Immature natural killer cell (primary cell): ENCODE results near the gene NDUFA8. TPM values are rescaled to one million over a fixed set of nuclear protein-coding genes. Genes with fewer than 3 reads are reported as not detected.

ENCODE experiments used
- DNase-seq, 3 donors: peaks; one replicate each; pipeline ENCODE4 v3.0.0; 2022; ENCODE audit warnings: mixed read lengths in 1 of 3
- H3K27ac Mint-ChIP-seq, 6 donors: one replicate each; pipeline ENCODE4 v1.8.0; 2020; ENCODE audit warnings: mixed read lengths in 6 of 6, mild to moderate bottlenecking in 5 of 6, inconsistent platforms in 4 of 6, moderate library complexity in 3 of 6
- H3K27me3 Mint-ChIP-seq, 3 donors: one replicate each; pipeline ENCODE4 v1.8.0; 2020 to 2021; ENCODE audit warnings: low read depth in 3 of 3, mild to moderate bottlenecking in 3 of 3, mixed read lengths in 3 of 3, moderate library complexity in 3 of 3, inconsistent platforms in 1 of 3
- H3K36me3 Mint-ChIP-seq, 3 donors: one replicate each; pipeline ENCODE4 v1.8.0; 2020; ENCODE audit warnings: mixed read lengths in 3 of 3, inconsistent platforms in 2 of 3, mild to moderate bottlenecking in 2 of 3
- H3K4me1 Mint-ChIP-seq, 2 donors: one replicate each; pipeline ENCODE4 v1.8.0; 2020; ENCODE audit warnings: inconsistent platforms in 2 of 2, mild to moderate bottlenecking in 2 of 2, mixed read lengths in 2 of 2, moderate library complexity in 1 of 2
- H3K4me3 Mint-ChIP-seq, 5 donors: one replicate each; pipeline ENCODE4 v1.8.0; 2020; ENCODE audit warnings: mild to moderate bottlenecking in 5 of 5, mixed read lengths in 5 of 5, inconsistent platforms in 3 of 5, moderate library complexity in 3 of 5
- H3K9me3 Mint-ChIP-seq, 6 donors: one replicate each; pipeline ENCODE4 v1.8.0; 2020; ENCODE audit warnings: mild to moderate bottlenecking in 6 of 6, mixed read lengths in 6 of 6, inconsistent platforms in 4 of 6, moderate library complexity in 3 of 6
- polyA plus RNA-seq, 3 donors: library from polyadenylated mRNA; unstranded; fragments of 300-500 nt; fragmentation: Illumina TruSeq; gene quantifications; one replicate each; pipeline ENCODE4 v1.2.3, GENCODE V29; 2021

The NDUFA8 gene
- polyA plus RNA-seq: 10 to 100 TPM; 67.9 to 89.2 (median 79.3) TPM

- Mint-ChIP-seq H3K27me3 (peaks cover 8 to 12% (median 10%) of the 10 kb centered on the region in 3 donors), H3K4me3 (peak within 1 kb of the TSS; percentile 93 to 99 (median 95)), H3K9me3 (peaks cover 0 to 5% (median under 1%) of the 10 kb centered on the region in 6 donors), H3K4me1 (peaks cover 42 to 53% of the 10 kb centered on the region in 2 donors), H3K36me3 (no peaks in the 10 kb centered on the region), H3K27ac (peak within 1 kb of the TSS; percentile 90 to 97 (median 91))
- DNase-seq: peak; percentile 95 to 96 (median 95)
These were observed at the start of gene NDUFA8, which contains the start of gene MORN5 for GRCh38 chr9:122159026-122159924. Gene NDUFA8, minus strand, starts transcription at chr9:122159779. Its CDS starts 102 bp downstream, at chr9:122159677. Gene MORN5, plus strand, starts transcription at chr9:122159908. Its CDS starts 65 bp downstream, at chr9:122159973.

DNA sequence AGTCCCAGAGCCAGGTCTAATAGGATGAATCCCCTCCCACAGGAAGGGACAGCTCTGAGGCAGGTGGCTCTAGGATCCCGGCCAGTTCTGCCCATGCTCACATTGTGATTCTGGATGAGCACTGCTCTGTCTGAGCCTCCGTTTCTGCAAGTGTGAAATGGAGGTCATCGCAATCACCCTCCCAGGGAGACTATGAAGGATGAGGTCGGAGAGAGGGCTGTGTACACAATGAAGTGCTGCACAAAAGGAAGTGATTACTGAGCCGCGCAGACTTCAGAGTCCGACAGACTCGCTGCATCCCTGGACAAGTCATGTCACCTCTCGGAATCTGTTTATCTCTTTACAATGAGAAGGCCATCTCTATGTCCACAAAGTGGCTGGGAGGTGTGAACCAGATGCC is 47.5 kb upstream of the NDUFA8 start:
- Mint-ChIP-seq H3K36me3 (no peaks in the 10 kb centered on the region), H3K4me1 (no peaks in the 10 kb centered on the region), H3K4me3 (no peak overlapping the region), H3K27ac (no peak overlapping the region), H3K9me3 (no peaks in the 10 kb centered on the region), H3K27me3 (peaks cover 6 to 10% (median 8%) of the 10 kb centered on the region in 3 donors)
- no peak for DNase-seq

DNA sequence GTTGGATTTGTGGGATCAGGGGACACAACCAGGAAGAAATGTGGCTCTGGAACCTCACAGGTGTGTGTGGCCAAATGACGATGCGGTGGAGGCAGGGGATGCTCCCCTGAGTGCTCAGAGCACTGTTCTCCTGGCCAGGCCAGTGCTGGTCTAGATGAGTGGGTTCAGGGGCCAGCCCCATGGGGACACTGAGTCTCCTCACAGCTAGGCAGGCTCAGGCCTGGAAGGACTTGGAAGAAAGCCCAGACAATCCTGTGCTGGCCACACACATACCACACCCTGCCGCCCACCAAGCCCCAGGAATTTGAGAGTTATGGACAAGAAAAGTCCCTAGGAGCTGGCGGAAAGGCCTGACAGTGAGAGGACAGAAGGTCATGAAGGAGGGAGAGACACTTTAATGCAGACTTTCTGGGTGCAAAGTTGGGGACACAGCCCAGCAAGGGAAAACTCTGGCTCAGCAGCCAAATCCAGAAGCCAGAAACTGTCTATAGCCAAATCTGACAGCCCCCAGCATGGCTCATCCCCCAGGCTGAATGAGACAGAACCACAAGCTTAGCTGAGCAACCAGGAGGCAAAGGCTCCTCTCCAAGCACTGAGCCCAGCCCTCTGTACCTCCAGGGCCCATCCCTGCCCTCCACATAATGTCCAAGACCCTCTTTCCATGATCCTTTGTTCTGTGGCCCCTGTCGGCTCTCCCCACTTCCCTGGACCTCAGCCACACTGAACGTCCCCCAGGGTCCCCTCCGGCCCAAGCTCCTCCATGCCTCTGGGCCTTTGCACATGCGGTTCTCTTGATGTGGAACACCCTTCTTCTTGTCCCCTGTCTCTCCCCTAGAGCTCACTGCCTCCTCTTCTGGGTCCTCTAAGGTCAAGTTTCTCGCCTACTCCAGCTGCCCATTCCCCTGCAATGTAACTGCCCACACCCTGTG is 46.8 kb upstream of the NDUFA8 start:
- Mint-ChIP-seq H3K4me3 (no peak overlapping the region), H3K27me3 (peaks cover 5 to 8% (median 8%) of the 10 kb centered on the region in 3 donors), H3K36me3 (no peaks in the 10 kb centered on the region), H3K27ac (no peak overlapping the region), H3K4me1 (no peaks in the 10 kb centered on the region), H3K9me3 (no peaks in the 10 kb centered on the region)
- no peak for DNase-seq

DNA sequence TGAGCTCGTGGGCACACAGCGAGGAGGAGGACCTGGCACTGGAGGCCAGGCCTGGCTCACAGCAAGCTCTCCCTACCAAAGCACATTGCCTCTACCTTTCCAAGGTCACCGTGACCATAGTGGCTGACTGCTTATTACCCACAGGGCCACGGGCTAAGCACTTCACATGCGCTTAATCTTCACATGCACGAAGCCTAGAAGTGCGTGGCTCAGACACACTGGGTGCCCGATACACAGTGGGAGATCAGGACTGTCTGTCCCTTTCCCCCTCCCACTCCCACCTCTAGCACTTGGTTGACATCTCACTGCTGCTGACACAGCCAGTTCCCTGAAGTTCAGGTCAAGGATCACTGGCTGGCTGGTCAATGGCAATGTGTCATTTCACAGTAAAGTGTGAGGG is 45.6 kb upstream of the NDUFA8 start:
- Mint-ChIP-seq H3K27me3 (peaks cover 2 to 8% (median 4%) of the 10 kb centered on the region in 3 donors), H3K27ac (no peak overlapping the region), H3K4me1 (no peaks in the 10 kb centered on the region), H3K9me3 (no peaks in the 10 kb centered on the region), H3K36me3 (no peaks in the 10 kb centered on the region), H3K4me3 (no peak overlapping the region)
- no peak for DNase-seq

GRCh38 chr9:122204491-122204890 is 44.9 kb upstream of the NDUFA8 start:
- no peaks in the 10 kb centered on the region for H3K4me1 Mint-ChIP-seq
- no peaks in the 10 kb centered on the region for H3K9me3 Mint-ChIP-seq
- H3K4me3 Mint-ChIP-seq: no peak overlapping the region
- peaks cover 0 to 8% (median 4%) of the 10 kb centered on the region in 3 donors for H3K27me3 Mint-ChIP-seq
- H3K27ac Mint-ChIP-seq: no peak overlapping the region
- DNase-seq: no peak
- no peaks in the 10 kb centered on the region for H3K36me3 Mint-ChIP-seq

DNA sequence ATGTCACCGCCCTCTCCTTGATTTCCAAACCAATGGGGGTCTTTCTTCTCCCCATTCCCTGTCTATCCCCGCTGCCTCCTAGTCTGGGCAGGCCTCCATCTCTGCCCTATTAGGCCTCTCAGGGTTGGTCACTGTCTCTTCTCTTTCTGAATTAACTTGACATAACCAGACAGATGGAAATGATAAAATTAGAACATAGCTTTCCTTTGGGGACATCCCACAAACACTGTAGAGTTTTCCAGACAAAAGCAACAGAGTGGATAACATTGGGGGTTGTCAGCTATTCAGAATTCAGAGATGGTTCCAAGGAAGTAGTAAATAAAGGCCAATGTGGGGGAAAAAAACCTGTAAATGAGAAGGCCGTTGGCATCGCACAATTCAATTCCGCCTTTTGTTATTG is 44.5 kb upstream of the NDUFA8 start:
- Mint-ChIP-seq H3K4me1 (no peaks in the 10 kb centered on the region), H3K36me3 (no peaks in the 10 kb centered on the region), H3K4me3 (no peak overlapping the region), H3K27ac (no peak overlapping the region), H3K27me3 (peaks cover 0 to 7% (median 4%) of the 10 kb centered on the region in 3 donors), H3K9me3 (no peaks in the 10 kb centered on the region)
- no peak for DNase-seq

DNA sequence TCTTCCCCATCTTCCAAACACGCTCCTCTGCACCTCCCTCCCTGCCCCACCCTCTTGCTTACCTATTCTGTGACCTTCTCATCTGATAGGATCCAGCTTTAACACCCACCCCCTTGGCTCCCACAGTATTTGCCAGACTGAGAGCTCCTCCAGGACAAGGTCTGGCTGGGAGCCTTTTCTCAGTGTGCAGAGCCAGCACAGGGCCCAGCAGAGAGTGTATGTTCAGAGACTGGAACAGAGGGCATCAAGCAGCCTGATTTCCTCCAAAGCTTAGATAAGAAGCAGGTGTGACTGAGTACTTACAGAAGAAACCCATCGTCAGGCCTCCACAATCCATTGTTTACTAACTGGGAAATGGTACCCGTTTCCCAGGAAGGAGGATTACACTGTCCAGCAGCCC is 42.5 kb upstream of the NDUFA8 start:
- no peak overlapping the region for H3K4me3 Mint-ChIP-seq
- no peaks in the 10 kb centered on the region for H3K9me3 Mint-ChIP-seq
- no peak overlapping the region for H3K27ac Mint-ChIP-seq
- no peaks in the 10 kb centered on the region for H3K36me3 Mint-ChIP-seq
- DNase-seq: no peak
- H3K27me3 Mint-ChIP-seq: peaks cover 0 to 3% (median 2%) of the 10 kb centered on the region in 3 donors
- no peaks in the 10 kb centered on the region for H3K4me1 Mint-ChIP-seq

DNA sequence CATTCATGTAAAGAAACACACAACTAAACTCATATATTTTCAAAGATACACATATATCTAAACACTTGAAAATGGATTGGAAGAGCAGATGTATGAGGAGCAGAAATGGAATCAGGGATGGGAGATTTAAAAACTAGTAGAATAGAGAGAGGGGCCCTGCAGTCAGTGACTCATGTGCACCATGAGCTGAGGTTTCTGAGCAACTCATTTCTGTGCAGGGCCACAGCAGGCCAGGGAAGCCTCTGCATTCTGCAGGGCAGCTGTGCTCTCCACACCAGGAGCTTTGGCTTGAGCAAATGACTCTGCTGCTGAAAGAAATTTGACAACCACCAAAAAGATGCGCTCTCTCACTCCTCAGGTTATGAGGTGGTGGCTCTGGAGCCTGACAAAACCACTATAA is 42.1 kb upstream of the NDUFA8 start:
- no peaks in the 10 kb centered on the region for H3K4me1 Mint-ChIP-seq
- no peak overlapping the region for H3K27ac Mint-ChIP-seq
- H3K4me3 Mint-ChIP-seq: no peak overlapping the region

GRCh38 chr9:122200960-122201595 is 41.5 kb upstream of the NDUFA8 start:
- Mint-ChIP-seq H3K27ac (no peak overlapping the region), H3K4me1 (no peaks in the 10 kb centered on the region), H3K4me3 (no peak overlapping the region), H3K9me3 (no peaks in the 10 kb centered on the region), H3K27me3 (peaks cover 0 to 3% (median 2%) of the 10 kb centered on the region in 3 donors), H3K36me3 (no peaks in the 10 kb centered on the region)
- no peak for DNase-seq

More for the DNA sequence above, 42.1 kb upstream of the NDUFA8 start:
- H3K27me3 Mint-ChIP-seq: peaks cover 0 to 3% (median 2%) of the 10 kb centered on the region in 3 donors
- H3K36me3 Mint-ChIP-seq: no peaks in the 10 kb centered on the region
- H3K9me3 Mint-ChIP-seq: no peaks in the 10 kb centered on the region
- no peak for DNase-seq

DNA sequence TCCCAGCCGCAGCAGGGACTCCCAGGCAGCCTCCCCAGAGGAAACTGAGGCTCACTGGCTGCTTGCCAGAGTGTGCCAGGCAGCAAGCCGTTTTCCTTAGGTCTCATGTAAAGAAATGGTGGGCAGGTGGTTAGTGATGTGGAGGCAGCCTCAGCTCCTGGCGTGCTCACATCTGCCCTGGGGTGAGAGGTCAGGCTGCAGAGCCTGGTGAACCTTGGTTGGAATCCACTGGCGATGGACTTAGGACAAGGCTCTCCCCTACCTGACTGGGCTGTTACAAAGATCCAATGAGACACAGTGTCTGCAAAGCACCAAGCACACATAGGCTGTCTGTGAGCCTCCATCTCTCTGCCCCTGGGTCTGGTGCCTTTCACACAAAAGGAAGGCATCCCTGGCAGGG is 38.3 kb upstream of the NDUFA8 start:
- Mint-ChIP-seq H3K27me3 (peaks cover 0 to 2% (median 2%) of the 10 kb centered on the region in 3 donors), H3K9me3 (no peaks in the 10 kb centered on the region), H3K27ac (no peak overlapping the region), H3K36me3 (no peaks in the 10 kb centered on the region), H3K4me3 (no peak overlapping the region), H3K4me1 (no peaks in the 10 kb centered on the region)
- DNase-seq: no peak

DNA sequence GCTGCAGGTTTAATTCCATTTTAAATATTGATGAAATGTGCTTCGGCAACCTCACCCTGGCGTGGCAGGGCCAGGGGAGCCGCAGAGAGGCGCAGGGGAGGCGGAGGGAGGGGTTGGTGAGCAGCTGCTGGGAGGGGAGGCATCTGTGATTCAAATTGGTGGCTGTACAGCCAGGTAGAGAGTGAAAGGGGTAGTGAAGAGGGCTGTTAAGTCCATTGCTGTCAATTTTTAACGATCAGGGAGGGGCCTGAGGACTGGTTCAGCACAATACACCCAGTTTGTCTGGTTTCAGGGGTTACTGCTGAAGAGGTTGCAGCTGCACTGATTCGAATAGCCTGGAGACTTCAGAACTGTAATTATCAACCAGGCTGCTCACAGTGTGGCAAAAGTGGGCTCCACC is 37.8 kb upstream of the NDUFA8 start:
- H3K4me3 Mint-ChIP-seq: no peak overlapping the region
- peaks cover 0 to 3% (median 2%) of the 10 kb centered on the region in 3 donors for H3K27me3 Mint-ChIP-seq
- H3K4me1 Mint-ChIP-seq: no peaks in the 10 kb centered on the region

GRCh38 chr9:122195875-122196274 is 36.3 kb upstream of the NDUFA8 start:
- H3K4me3 Mint-ChIP-seq: no peak overlapping the region
- no peak overlapping the region for H3K27ac Mint-ChIP-seq
- H3K4me1 Mint-ChIP-seq: no peaks in the 10 kb centered on the region
- peaks cover 0 to 5% (median 2%) of the 10 kb centered on the region in 3 donors for H3K27me3 Mint-ChIP-seq
- H3K36me3 Mint-ChIP-seq: no peaks in the 10 kb centered on the region
- DNase-seq: no peak
- H3K9me3 Mint-ChIP-seq: no peaks in the 10 kb centered on the region

More for the DNA sequence above, 37.8 kb upstream of the NDUFA8 start:
- Mint-ChIP-seq H3K36me3 (no peaks in the 10 kb centered on the region), H3K27ac (no peak overlapping the region), H3K9me3 (no peaks in the 10 kb centered on the region)
- DNase-seq: no peak

- peaks cover 0 to 5% (median 0%) of the 10 kb centered on the region in 3 donors for H3K27me3 Mint-ChIP-seq
- H3K27ac Mint-ChIP-seq: no peak overlapping the region
- no peak overlapping the region for H3K4me3 Mint-ChIP-seq
- no peaks in the 10 kb centered on the region for H3K9me3 Mint-ChIP-seq
- no peaks in the 10 kb centered on the region for H3K36me3 Mint-ChIP-seq
- DNase-seq: no peak
- H3K4me1 Mint-ChIP-seq: no peaks in the 10 kb centered on the region
These were observed 34.1 kb upstream of the NDUFA8 start for GRCh38 chr9:122193651-122194050.
